ENCODE results near the gene UBTD2. TPM values are rescaled to one million over a fixed set of nuclear protein-coding genes. Genes with fewer than 3 reads are reported as not detected.

Gene UBTD2
- total RNA-seq, 4 donors from 2014 or later, result 17.3 to 26.6 (median 20.2) TPM

- peaks cover 0 to 41% (median 5%) of the 10 kb centered on the region in 3 donors for H3K4me1 ChIP-seq
- no peak for TF ChIP-seq CTCF (IDR thresholded peaks at IDR 0.05)
- TF ChIP-seq EP300 (IDR thresholded peaks at IDR 0.05), result no peak
- no peak for TF ChIP-seq POLR2AphosphoS5 (IDR thresholded peaks at IDR 0.05)
- no peak for TF ChIP-seq POLR2A (IDR thresholded peaks at IDR 0.05)
- H3K36me3 ChIP-seq, result no peaks in the 10 kb centered on the region
- H3K4me3 ChIP-seq, result no peak overlapping the region
- 84 to 92% methylated on average over 7 to 9 of the region's 12 CpGs for WGBS, 2 donors (ENCODE audit: low coverage in 1 of 2)
- H3K9me3 ChIP-seq, result no peaks in the 10 kb centered on the region
- H3K27me3 ChIP-seq, result no peaks in the 10 kb centered on the region
- no peak for ATAC-seq
- H3K27ac ChIP-seq, result peak overlapping the region in 1 of 4 donors; percentile 7
These were observed 109.9 kb downstream of the UBTD2 start for GRCh38 chr5:172173564-172174153.

- TF ChIP-seq POLR2AphosphoS5 (IDR thresholded peaks at IDR 0.05) (no peak), EP300 (IDR thresholded peaks at IDR 0.05) (no peak), POLR2A (IDR thresholded peaks at IDR 0.05) (no peak), CTCF (IDR thresholded peaks at IDR 0.05) (no peak)
- Histone ChIP-seq H3K27ac (peak overlapping the region in 1 of 4 donors; percentile 7), H3K9me3 (no peaks in the 10 kb centered on the region), H3K27me3 (no peaks in the 10 kb centered on the region), H3K36me3 (no peaks in the 10 kb centered on the region), H3K4me1 (peaks cover 0 to 43% (median 11%) of the 10 kb centered on the region in 3 donors), H3K4me3 (no peak overlapping the region)
- WGBS, 2 donors (ENCODE audit: low coverage in 1 of 2), result 80 to 85% methylated on average over 4 of the region's 12 CpGs
- no peak for ATAC-seq
These were observed 110.5 kb downstream of the UBTD2 start for GRCh38 chr5:172172912-172173563.

GRCh38 chr5:172171118-172171517 is 112.4 kb downstream of the UBTD2 start:
- Histone ChIP-seq H3K27ac (no peak overlapping the region), H3K4me1 (peaks cover 0 to 61% (median 20%) of the 10 kb centered on the region in 3 donors), H3K4me3 (no peak overlapping the region), H3K9me3 (no peaks in the 10 kb centered on the region), H3K36me3 (no peaks in the 10 kb centered on the region), H3K27me3 (no peaks in the 10 kb centered on the region)
- WGBS, 2 donors (ENCODE audit: low coverage in 1 of 2), result 82 to 88% methylated on average over 4 to 8 of the region's 8 CpGs
- no peak for ATAC-seq
- TF ChIP-seq CTCF (IDR thresholded peaks at IDR 0.05) (no peak), EP300 (IDR thresholded peaks at IDR 0.05) (no peak)

GRCh38 chr5:172170251-172170701 is 113.3 kb downstream of the UBTD2 start:
- ATAC-seq, result no peak
- Histone ChIP-seq H3K27ac (no peak overlapping the region), H3K27me3 (no peaks in the 10 kb centered on the region), H3K4me3 (no peak overlapping the region), H3K36me3 (no peaks in the 10 kb centered on the region), H3K4me1 (peaks cover 0 to 63% (median 22%) of the 10 kb centered on the region in 3 donors), H3K9me3 (no peaks in the 10 kb centered on the region)
- WGBS, 2 donors (ENCODE audit: low coverage in 1 of 2), result 48 to 71% methylated on average over 8 of the region's 9 CpGs
- TF ChIP-seq EP300 (IDR thresholded peaks at IDR 0.05) (no peak), CTCF (IDR thresholded peaks at IDR 0.05) (no peak), POLR2A (IDR thresholded peaks at IDR 0.05) (no peak), POLR2AphosphoS5 (IDR thresholded peaks at IDR 0.05) (no peak)

- H3K27ac ChIP-seq, result peak overlapping the region in 1 of 4 donors; percentile 59
- TF ChIP-seq POLR2AphosphoS5 (IDR thresholded peaks at IDR 0.05), result no peak
- no peak for TF ChIP-seq CTCF (IDR thresholded peaks at IDR 0.05)
- no peak for TF ChIP-seq EP300 (IDR thresholded peaks at IDR 0.05)
- no peak for TF ChIP-seq POLR2A (IDR thresholded peaks at IDR 0.05)
- H3K36me3 ChIP-seq, result no peaks in the 10 kb centered on the region
- ATAC-seq, result no peak
- H3K9me3 ChIP-seq, result no peaks in the 10 kb centered on the region
- H3K4me3 ChIP-seq, result no peak overlapping the region
- 100% methylated on average over 1 to 2 of the region's 2 CpGs for WGBS, 2 donors (ENCODE audit: low coverage in 1 of 2)
- no peaks in the 10 kb centered on the region for H3K27me3 ChIP-seq
- peaks cover 0 to 63% (median 29%) of the 10 kb centered on the region in 3 donors for H3K4me1 ChIP-seq
These were observed 114.3 kb downstream of the UBTD2 start for GRCh38 chr5:172169216-172169615.
